WTC11 (cell line): Measurements from ENCODE around the gene PLPPR5. TPM values are rescaled to one million over a fixed set of nuclear protein-coding genes. Genes with fewer than 3 reads are reported as not detected.
"Not testable (repeated sequence)": the region's sequence is repeated elsewhere in the genome, so short reads cannot be mapped to it uniquely, and the experiment has no call there.

Experiments
- ATAC-seq: fragments of 200-7000 bp; cut with Tn5 transposase; 2 replicates; pipeline ENCODE4 v1.10.0; 2021; ENCODE audit warnings: mild to moderate bottlenecking, moderate library complexity
- CTCF ChIA-PET: fragments of 300-600 bp; sonication (Branson Sonifier 250); formaldehyde crosslinking; loops from one replicate; lab custom pipeline; 2021; ENCODE audit warnings: antibody characterized with exemption; lab: Charles Lee
- POLR2A ChIA-PET: fragments of 350-600 bp; sonication (Branson Sonifier 250); formaldehyde crosslinking; loops from one replicate; lab custom pipeline; 2021; ENCODE audit warnings: antibody characterized with exemption; lab: Charles Lee
- DNase-seq: peaks from one replicate; pipeline ENCODE4 v3.0.0; 2021; ENCODE audit warnings: low spot score
- H3K27ac Mint-ChIP-seq: 2 replicates; pipeline ENCODE4 v1.8.0; 2021; ENCODE audit warnings: mixed read lengths
- H3K27me3 Mint-ChIP-seq: 2 replicates; pipeline ENCODE4 v1.8.0; 2021; ENCODE audit warnings: low read depth, mild to moderate bottlenecking, moderate library complexity, mixed read lengths
- H3K36me3 Mint-ChIP-seq: 2 replicates; pipeline ENCODE4 v1.8.0; 2021; ENCODE audit warnings: mixed read lengths
- H3K4me1 Mint-ChIP-seq: 2 replicates; pipeline ENCODE4 v1.8.0; 2022; ENCODE audit warnings: mixed read lengths
- H3K4me3 Mint-ChIP-seq: 2 replicates; pipeline ENCODE4 v1.8.0; 2021; ENCODE audit warnings: mild to moderate bottlenecking, moderate library complexity, mixed read lengths
- H3K9me3 Mint-ChIP-seq: 2 replicates; pipeline ENCODE4 v1.8.0; 2021; ENCODE audit warnings: mixed read lengths
- CREM ChIP-seq: sonication (generic); formaldehyde crosslinking; IDR thresholded peaks from 2 replicates; pipeline ENCODE4 v1.8.1; 2022; ENCODE audit warnings: mild to moderate bottlenecking, missing genetic modification reagents, moderate library complexity
- IRF1 ChIP-seq: sonication (generic); formaldehyde crosslinking; IDR thresholded peaks from 2 replicates; pipeline ENCODE4 v1.8.0; 2023; ENCODE audit warnings: missing genetic modification reagents
- MXD4 ChIP-seq: fragments of 250-450 bp; sonication (Bioruptor Pico); IDR thresholded peaks from 2 replicates; pipeline ENCODE4 v1.8.0; 2021; ENCODE audit warnings: mild to moderate bottlenecking, moderate library complexity, borderline replicate concordance
- NFATC4 ChIP-seq: fragments of 250-450 bp; sonication (Bioruptor Pico); IDR thresholded peaks from 2 replicates; pipeline ENCODE4 v1.9.0; 2021; ENCODE audit warnings: mild to moderate bottlenecking
- NFYB ChIP-seq: sonication (generic); formaldehyde crosslinking; conservative IDR thresholded peaks from 2 replicates; pipeline ENCODE4 v1.8.0; 2022; ENCODE audit warnings: low read depth, missing genetic modification reagents
- PREB ChIP-seq: sonication (generic); formaldehyde crosslinking; IDR thresholded peaks from 2 replicates; pipeline ENCODE4 v1.8.1; 2022; ENCODE audit warnings: mild to moderate bottlenecking, missing genetic modification reagents, moderate library complexity, borderline replicate concordance
- USF1 ChIP-seq: sonication (generic); formaldehyde crosslinking; IDR thresholded peaks from 2 replicates; pipeline ENCODE4 v1.8.0; 2022; ENCODE audit warnings: mild to moderate bottlenecking, missing genetic modification reagents
- ZNF121 ChIP-seq: sonication (generic); formaldehyde crosslinking; IDR thresholded peaks from 2 replicates; pipeline ENCODE4 v1.8.0; 2023; ENCODE audit warnings: missing genetic modification reagents
- ZNF219 ChIP-seq: sonication (generic); formaldehyde crosslinking; IDR thresholded peaks from 2 replicates; pipeline ENCODE4 v1.8.0; 2023; ENCODE audit warnings: missing genetic modification reagents, mild to moderate bottlenecking, borderline replicate concordance
- ZNF281 ChIP-seq: sonication (generic); formaldehyde crosslinking; IDR thresholded peaks from 2 replicates; pipeline ENCODE4 v1.8.0; 2023; ENCODE audit warnings: mild to moderate bottlenecking, missing genetic modification reagents
- total RNA-seq: library from RNA; stranded (reverse); gene quantifications from 3 replicates; pipeline ENCODE4 v1.2.3, GENCODE V29; 2021
- TF ChIP-seq, protein P1 (sequence below): sonication (generic); formaldehyde crosslinking; IDR thresholded peaks from 2 replicates; pipeline ENCODE4 v1.8.1; 2023; ENCODE audit warnings: mild to moderate bottlenecking, missing genetic modification reagents, moderate library complexity
- TF ChIP-seq, protein P2 (sequence below): fragments of 250-450 bp; sonication (Bioruptor Pico); IDR thresholded peaks from 2 replicates; pipeline ENCODE4 v2.1.2; 2022; ENCODE audit warnings: mild to moderate bottlenecking, moderate library complexity

Gene PLPPR5
- total RNA-seq, 1 experiment from 2014 or later: 1.6 TPM

GRCh38 chr1:98881901-98882300, 122.8 kb downstream of the PLPPR5 start (continued):
- no peak for TF ChIP-seq PREB (CRISPR knock-in tag)
- TF ChIP-seq ZNF121 (CRISPR knock-in tag): no peak
- TF ChIP-seq, protein P1, sequence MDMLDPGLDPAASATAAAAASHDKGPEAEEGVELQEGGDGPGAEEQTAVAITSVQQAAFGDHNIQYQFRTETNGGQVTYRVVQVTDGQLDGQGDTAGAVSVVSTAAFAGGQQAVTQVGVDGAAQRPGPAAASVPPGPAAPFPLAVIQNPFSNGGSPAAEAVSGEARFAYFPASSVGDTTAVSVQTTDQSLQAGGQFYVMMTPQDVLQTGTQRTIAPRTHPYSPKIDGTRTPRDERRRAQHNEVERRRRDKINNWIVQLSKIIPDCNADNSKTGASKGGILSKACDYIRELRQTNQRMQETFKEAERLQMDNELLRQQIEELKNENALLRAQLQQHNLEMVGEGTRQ (CRISPR knock-in tag): no peak

GRCh38 chr1:98881234-98881633, 123.4 kb downstream of the PLPPR5 start:
- H3K27ac Mint-ChIP-seq, H3K4me3 Mint-ChIP-seq, H3K27me3 Mint-ChIP-seq, ATAC-seq, POLR2A ChIA-PET, CTCF ChIA-PET, DNase-seq, H3K4me1 Mint-ChIP-seq: not testable (repeated sequence)
- Mint-ChIP-seq H3K36me3 (peaks cover 15% of the 10 kb centered on the region), H3K9me3 (peaks cover 30% of the 10 kb centered on the region)

DNA sequence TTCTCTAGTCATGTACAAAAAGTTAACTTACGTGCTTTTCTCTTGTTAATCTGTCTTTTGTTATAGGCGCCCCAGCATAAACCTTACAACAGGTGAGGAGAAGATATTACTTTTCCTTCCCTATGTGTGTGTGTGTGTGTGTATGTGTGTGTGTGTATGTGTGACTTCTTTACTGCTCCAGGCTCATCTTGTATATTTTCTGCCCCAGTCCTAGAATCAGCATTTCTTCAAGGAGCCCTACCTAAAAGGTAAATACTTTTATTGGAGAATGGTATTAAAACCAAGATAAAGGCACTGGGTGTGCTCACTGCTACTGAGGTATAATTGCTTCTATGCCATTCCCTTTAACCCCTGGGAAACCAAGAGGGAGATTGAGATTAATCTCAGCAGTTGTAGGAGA, 129.8 kb downstream of the PLPPR5 start:
- DNase-seq (no peak), ATAC-seq (no peak)
- no peak for TF ChIP-seq ZNF281 (CRISPR knock-in tag)
- no peaks in the 10 kb centered on the region for H3K27me3 Mint-ChIP-seq
- no peaks in the 10 kb centered on the region for H3K36me3 Mint-ChIP-seq
- no peak overlapping the region for H3K27ac Mint-ChIP-seq
- ChIA-PET CTCF (no interaction called here), POLR2A (no interaction called here)
- peaks cover 12% of the 10 kb centered on the region for H3K4me1 Mint-ChIP-seq
- peaks cover 20% of the 10 kb centered on the region for H3K9me3 Mint-ChIP-seq
- H3K4me3 Mint-ChIP-seq: no peak overlapping the region

GRCh38 chr1:98870959-98871903, 133.4 kb downstream of the PLPPR5 start:
- ChIA-PET POLR2A (no interaction called here), CTCF (no interaction called here)

GRCh38 chr1:98865796-98866195, 138.9 kb downstream of the PLPPR5 start:
- Mint-ChIP-seq H3K27me3 (no peaks in the 10 kb centered on the region; the same call in 1 of the 2 replicates), H3K36me3 (peaks cover 21% of the 10 kb centered on the region), H3K4me1 (no peaks in the 10 kb centered on the region), H3K27ac (no peak overlapping the region), H3K4me3 (no peak overlapping the region), H3K9me3 (peaks cover 35% of the 10 kb centered on the region)
- CTCF ChIA-PET: no interaction called here
- POLR2A ChIA-PET: no interaction called here
- ATAC-seq (no peak), DNase-seq (no peak)
- TF ChIP-seq MXD4 (CRISPR knock-in tag) (no peak), ZNF219 (no peak), USF1 (CRISPR knock-in tag) (no peak), CREM (CRISPR knock-in tag) (no peak), NFATC4 (no peak), NFYB (CRISPR knock-in tag) (no peak), PREB (CRISPR knock-in tag) (no peak)
- TF ChIP-seq, protein P2, sequence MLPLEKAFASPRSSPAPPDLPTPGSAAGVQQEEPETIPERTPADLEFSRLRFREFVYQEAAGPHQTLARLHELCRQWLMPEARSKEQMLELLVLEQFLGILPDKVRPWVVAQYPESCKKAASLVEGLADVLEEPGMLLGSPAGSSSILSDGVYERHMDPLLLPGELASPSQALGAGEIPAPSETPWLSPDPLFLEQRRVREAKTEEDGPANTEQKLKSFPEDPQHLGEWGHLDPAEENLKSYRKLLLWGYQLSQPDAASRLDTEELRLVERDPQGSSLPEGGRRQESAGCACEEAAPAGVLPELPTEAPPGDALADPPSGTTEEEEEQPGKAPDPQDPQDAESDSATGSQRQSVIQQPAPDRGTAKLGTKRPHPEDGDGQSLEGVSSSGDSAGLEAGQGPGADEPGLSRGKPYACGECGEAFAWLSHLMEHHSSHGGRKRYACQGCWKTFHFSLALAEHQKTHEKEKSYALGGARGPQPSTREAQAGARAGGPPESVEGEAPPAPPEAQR: no peak

More at GRCh38 chr1:98870959-98871903, 133.4 kb downstream of the PLPPR5 start:
- peak overlapping the region; percentile 38 for H3K27ac Mint-ChIP-seq
- peaks cover 12% of the 10 kb centered on the region for H3K36me3 Mint-ChIP-seq
- DNase-seq: no peak
- no peak overlapping the region for H3K4me3 Mint-ChIP-seq
- H3K9me3 Mint-ChIP-seq: peaks cover 24% of the 10 kb centered on the region
- no peak for TF ChIP-seq IRF1
- no peaks in the 10 kb centered on the region for H3K27me3 Mint-ChIP-seq
- peak; percentile 30 for ATAC-seq
- H3K4me1 Mint-ChIP-seq: peaks cover 12% of the 10 kb centered on the region
